H1 (cell line): ENCODE measurements around the gene GSAP. TPM values are rescaled to one million over a fixed set of nuclear protein-coding genes. Genes with fewer than 3 reads are reported as not detected.

Source experiments
- ATF2 ChIP-seq: IDR thresholded peaks from 2 replicates; pipeline ENCODE4 v1.6.1; 2012; ENCODE audit warnings: low read length, inconsistent platforms
- polyA plus RNA-seq, 7 experiments: library from polyadenylated mRNA; depleted of rRNA in 3 of 7; stranded (reverse) in 5 of 7; unstranded in 2 of 7; fragments of >200 nt in 5 of 7; fragments of 200-250 nt in 2 of 7; gene quantifications; 1 replicate in 5 of 7; 2 replicates in 1 of 7; 4 replicates in 1 of 7; pipeline versions ENCODE4 v1.2.1 to v1.2.3, GENCODE V29; 2011 to 2013; ENCODE audit warnings: missing spikeins in 2 of 7, mixed read lengths in 2 of 7
- total RNA-seq: library from RNA; stranded (reverse); fragmentation: NEBNext Ultra II Directional; extraction: Animal tissue kit (Norgen Biotek cat#: 25700); gene quantifications from 2 replicates; pipeline ENCODE4 v1.2.1, GENCODE V29; 2021

Gene GSAP
- total and polyA plus RNA-seq, 2 of the 8 experiments (the other 6 are each of a cell fraction or from before 2014, with no cell fraction given): 0.93 to 2.1 TPM

GRCh38 chr7:77284616-77285015, 131.5 kb downstream of the GSAP start (continued):
- TF ChIP-seq ATF2: no peak
